Mesodermal cell (in vitro differentiated cells): ENCODE data around the gene RWDD1.

Experiments used
- H3K27ac ChIP-seq: 2 replicates; pipeline ENCODE4 v1.7.0; 2013; ENCODE audit warnings: mild to moderate bottlenecking, low read depth, low read length, moderate library complexity; ENCODE audit not compliant: severe bottlenecking
- H3K36me3 ChIP-seq: 2 replicates; pipeline ENCODE4 v1.7.1; 2013; ENCODE audit warnings: mild to moderate bottlenecking, low read length, moderate library complexity; ENCODE audit not compliant: control insufficient read depth, insufficient read depth
- H3K4me1 ChIP-seq: one replicate; pipeline ENCODE4 v1.7.1; 2013; ENCODE audit warnings: mild to moderate bottlenecking, low read length; ENCODE audit not compliant: insufficient read depth, control insufficient read depth, poor library complexity, severe bottlenecking
- H3K4me3 ChIP-seq: 2 replicates; pipeline ENCODE4 v1.7.0; 2013; ENCODE audit warnings: low read length, control low read depth, mild to moderate bottlenecking; ENCODE audit not compliant: insufficient read depth, poor library complexity, severe bottlenecking; ENCODE audit errors: extremely low read depth
- H3K9me3 ChIP-seq: 2 replicates; pipeline ENCODE4 v1.7.1; 2013; ENCODE audit warnings: mild to moderate bottlenecking, low read length, moderate library complexity; ENCODE audit not compliant: control insufficient read depth
- WGBS, 2 experiments: methylation state at CpG; one replicate each; pipeline ENCODE4 v1.1.5; 2013; ENCODE audit warnings: missing lambda C conversion rate in 2 of 2; ENCODE audit not compliant: insufficient coverage in 2 of 2; 5-methylcytosine and 5-hydroxymethylcytosine counted together

The RWDD1 gene

GRCh38 chr6:116535109-116535508 is 36.2 kb upstream of the RWDD1 start:
- Histone ChIP-seq H3K4me3 (no peak overlapping the region), H3K4me1 (peaks cover 10% of the 10 kb centered on the region), H3K27ac (no peak overlapping the region), H3K36me3 (no peaks in the 10 kb centered on the region), H3K9me3 (no peaks in the 10 kb centered on the region)

GRCh38 chr6:116536216-116536621 is 35.1 kb upstream of the RWDD1 start:
- 0% methylated on average over 2 of the region's 4 CpGs; no CpG with 5 or more reads in 1 of the 2 experiments for WGBS, 2 experiments
- no peaks in the 10 kb centered on the region for H3K36me3 ChIP-seq
- H3K4me3 ChIP-seq, result no peak overlapping the region
- peaks cover 1% of the 10 kb centered on the region for H3K4me1 ChIP-seq
- H3K27ac ChIP-seq, result no peak overlapping the region
- H3K9me3 ChIP-seq, result no peaks in the 10 kb centered on the region

DNA sequence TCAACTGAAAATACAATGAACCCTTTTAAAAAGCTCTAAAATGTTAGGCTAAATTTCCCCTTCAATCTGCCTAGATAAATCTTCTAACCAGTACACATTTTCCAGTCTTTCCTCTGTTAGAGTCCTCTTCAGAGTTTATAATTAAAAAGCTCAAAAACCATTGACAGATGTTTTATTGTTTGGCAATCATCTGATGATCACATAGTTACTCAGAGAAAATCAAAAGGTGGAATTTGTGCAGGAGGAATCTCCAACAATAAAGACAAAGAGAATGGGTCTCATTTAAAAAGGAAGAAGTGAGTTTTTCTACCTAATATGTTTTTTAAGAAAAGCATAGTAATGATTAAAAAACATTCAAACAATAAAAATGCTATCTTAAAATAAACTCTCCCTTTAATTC is 28.9 kb upstream of the RWDD1 start:
- Histone ChIP-seq H3K9me3 (no peaks in the 10 kb centered on the region), H3K4me1 (no peaks in the 10 kb centered on the region), H3K27ac (no peak overlapping the region), H3K4me3 (no peak overlapping the region), H3K36me3 (no peaks in the 10 kb centered on the region)

- H3K36me3 ChIP-seq, result no peaks in the 10 kb centered on the region
- no peaks in the 10 kb centered on the region for H3K4me1 ChIP-seq
- no peak overlapping the region for H3K27ac ChIP-seq
- H3K9me3 ChIP-seq, result no peaks in the 10 kb centered on the region
- H3K4me3 ChIP-seq, result no peak overlapping the region
These were observed 28.2 kb upstream of the RWDD1 start for GRCh38 chr6:116543149-116543548.

DNA sequence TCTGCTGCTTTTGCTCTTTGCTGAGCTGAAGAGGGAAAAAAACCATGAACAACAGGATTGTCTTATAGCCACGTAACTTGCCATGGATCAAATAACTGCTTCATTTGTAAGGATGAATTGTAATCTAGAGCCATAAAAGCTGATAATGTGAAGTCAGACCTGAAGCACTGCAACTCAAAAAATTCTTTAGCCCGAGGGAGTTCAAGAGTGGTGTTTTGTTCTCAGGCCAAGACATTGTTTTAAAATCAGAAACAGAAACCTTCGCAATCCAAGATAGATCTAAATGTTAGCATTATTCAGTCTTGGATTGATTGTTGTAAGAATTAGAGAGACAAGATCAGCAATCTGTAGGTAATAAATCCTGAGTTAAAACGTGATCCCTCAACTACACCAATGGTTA is 25.7 kb upstream of the RWDD1 start, which contains the start of gene TRAPPC3L:
TSS of gene TRAPPC3L (minus strand) at position 34 of the 400 bp plus-strand sequence. CDS start 170 bp downstream, outside the sequence.
- Histone ChIP-seq H3K9me3 (no peaks in the 10 kb centered on the region), H3K36me3 (no peaks in the 10 kb centered on the region), H3K27ac (no peak within 1 kb of the TSS), H3K4me3 (no peak within 1 kb of the TSS), H3K4me1 (no peaks in the 10 kb centered on the region)
- WGBS, 2 experiments, result 86 to 100% methylated on average over 1 to 2 of the region's 4 CpGs

GRCh38 chr6:116547358-116547757 is 23.9 kb upstream of the RWDD1 start:
- Histone ChIP-seq H3K9me3 (no peaks in the 10 kb centered on the region), H3K36me3 (no peaks in the 10 kb centered on the region), H3K4me3 (no peak overlapping the region), H3K4me1 (no peaks in the 10 kb centered on the region), H3K27ac (no peak overlapping the region)
- 62 to 91% methylated on average over 2 to 5 of the region's 6 CpGs for WGBS, 2 experiments

- 72% methylated on average over 3 to 4 of the region's 4 CpGs for WGBS, 2 experiments
- no peak overlapping the region for H3K4me3 ChIP-seq
These were observed 20.5 kb upstream of the RWDD1 start for GRCh38 chr6:116550796-116551195.

DNA sequence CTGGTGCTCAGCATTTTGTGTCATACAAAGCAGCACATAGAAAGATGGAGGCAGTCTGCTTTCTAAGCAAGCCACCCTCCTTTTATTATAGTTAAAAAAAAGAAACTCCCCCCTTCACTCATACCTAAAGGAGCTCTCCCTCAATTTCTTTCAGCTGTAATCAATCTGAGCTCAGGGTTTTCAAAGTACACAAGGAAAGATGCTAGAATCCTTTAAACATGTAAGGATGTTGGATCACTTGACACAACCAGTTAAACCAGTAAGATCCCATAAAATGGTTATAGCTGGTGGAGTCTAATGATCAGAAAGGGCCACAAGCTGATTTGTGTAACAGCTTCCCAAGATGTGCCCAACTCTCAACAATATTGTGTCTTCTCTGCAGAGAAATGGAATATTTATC is 17.9 kb upstream of the RWDD1 start, which contains the start of gene CALHM4:
TSS of gene CALHM4 (plus strand) at position 301 of the 400 bp plus-strand sequence. CDS start at position 344, 43 bp downstream.
- Histone ChIP-seq H3K9me3 (no peaks in the 10 kb centered on the region), H3K4me3 (no peak within 1 kb of the TSS), H3K27ac (no peak within 1 kb of the TSS), H3K4me1 (no peaks in the 10 kb centered on the region), H3K36me3 (no peaks in the 10 kb centered on the region)

More at GRCh38 chr6:116550796-116551195, 20.5 kb upstream of the RWDD1 start:
- Histone ChIP-seq H3K36me3 (no peaks in the 10 kb centered on the region), H3K9me3 (no peaks in the 10 kb centered on the region), H3K27ac (no peak overlapping the region), H3K4me1 (no peaks in the 10 kb centered on the region)

- H3K4me3 ChIP-seq, result no peak overlapping the region
These were observed 15.2 kb upstream of the RWDD1 start for GRCh38 chr6:116556065-116556464.

DNA sequence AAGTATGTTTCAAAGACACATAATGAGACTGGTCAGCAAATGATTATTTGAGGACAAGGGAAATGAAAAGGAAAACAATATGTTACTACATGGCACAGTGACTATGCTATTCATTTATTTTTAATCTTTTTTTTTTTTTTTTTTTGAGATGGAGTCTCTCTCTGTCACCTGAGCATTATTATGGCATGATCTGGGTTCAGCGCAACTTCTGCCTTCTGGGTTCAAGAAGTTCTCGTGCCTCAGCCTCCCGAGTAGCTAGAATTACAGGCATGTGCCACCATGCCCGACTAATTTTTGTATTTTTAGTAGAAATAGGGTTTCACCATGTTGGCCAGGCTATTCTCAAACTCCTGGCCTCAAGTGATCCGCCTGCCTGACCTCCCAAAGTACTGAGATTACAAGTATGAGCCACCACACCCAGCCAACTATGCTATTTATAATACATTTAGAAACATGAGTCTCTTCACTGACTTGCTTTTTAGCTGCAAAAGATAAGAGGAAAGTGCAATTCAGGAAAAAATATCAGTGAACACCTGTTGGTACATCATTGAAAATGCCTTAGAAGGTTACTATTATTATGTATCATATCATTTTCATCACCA is 14.4 kb upstream of the RWDD1 start:
- 85% methylated on average over 5 of the region's 5 CpGs; no CpG with 5 or more reads in 1 of the 2 experiments for WGBS, 2 experiments
- no peak overlapping the region for H3K4me3 ChIP-seq
- H3K4me1 ChIP-seq, result no peaks in the 10 kb centered on the region
- no peaks in the 10 kb centered on the region for H3K9me3 ChIP-seq
- H3K27ac ChIP-seq, result no peak overlapping the region
- no peaks in the 10 kb centered on the region for H3K36me3 ChIP-seq

More at GRCh38 chr6:116556065-116556464, 15.2 kb upstream of the RWDD1 start:
- Histone ChIP-seq H3K27ac (no peak overlapping the region), H3K9me3 (no peaks in the 10 kb centered on the region), H3K36me3 (no peaks in the 10 kb centered on the region), H3K4me1 (no peaks in the 10 kb centered on the region)
- no CpG with 5 or more reads among the region's 1 CpG for WGBS, 2 experiments

- no peak overlapping the region for H3K27ac ChIP-seq
- 90 to 91% methylated on average over 5 of the region's 5 CpGs for WGBS, 2 experiments
- H3K9me3 ChIP-seq, result no peaks in the 10 kb centered on the region
- no peak overlapping the region for H3K4me3 ChIP-seq
- no peaks in the 10 kb centered on the region for H3K4me1 ChIP-seq
- H3K36me3 ChIP-seq, result no peaks in the 10 kb centered on the region
These were observed 13.4 kb upstream of the RWDD1 start for GRCh38 chr6:116557893-116558292.
